Epithelial cell of prostate (primary cell): ENCODE data around the gene UPB1.
A peak's percentile ranks its signal among the peaks of the same experiment; 100 is the strongest.
"Not testable (repeated sequence)": the region's sequence is repeated elsewhere in the genome, so short reads cannot be mapped to it uniquely, and the experiment has no call there.

Experiments
- DNase-seq: peaks from one replicate; pipeline ENCODE4 v3.0.0-alpha.2; 2011; ENCODE audit warnings: low read depth, low spot score
- H3K27ac ChIP-seq: fragments of 450-650 bp; 2 replicates; pipeline ENCODE4 v1.5.1; 2017; ENCODE audit warnings: mild to moderate bottlenecking

Gene UPB1

GRCh38 chr22:24474649-24475255, 20.4 kb upstream of the UPB1 start:
- no peak for DNase-seq
- H3K27ac ChIP-seq = no peak overlapping the region

GRCh38 chr22:24481641-24482040, 13.5 kb upstream of the UPB1 start:
- no peak for DNase-seq

GRCh38 chr22:24482575-24482974, 12.6 kb upstream of the UPB1 start:
- no peak for DNase-seq
- peak overlapping the region; percentile 77 for H3K27ac ChIP-seq

More at GRCh38 chr22:24481641-24482040, 13.5 kb upstream of the UPB1 start:
- peak overlapping the region; percentile 77 for H3K27ac ChIP-seq

DNA sequence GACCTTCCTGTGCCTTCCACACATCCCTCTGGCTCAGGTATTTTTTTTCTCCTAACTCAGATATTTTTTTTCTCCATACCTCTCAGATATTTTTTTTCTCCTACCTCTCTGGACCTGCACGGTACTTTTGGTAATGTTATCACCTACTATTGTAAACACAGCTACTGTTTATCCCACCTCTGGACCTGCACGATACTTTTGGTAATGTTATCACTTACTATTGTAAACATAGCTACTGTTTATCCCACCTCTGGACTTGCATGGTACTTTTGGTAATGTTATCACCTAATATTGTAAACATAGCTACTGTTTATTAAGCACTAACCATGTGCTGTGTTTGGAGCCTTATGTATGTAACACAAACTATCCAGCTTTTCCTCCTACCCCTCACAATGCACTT, 12.1 kb upstream of the UPB1 start:
- no peak for DNase-seq
- peak overlapping the region; percentile 77 for H3K27ac ChIP-seq

DNA sequence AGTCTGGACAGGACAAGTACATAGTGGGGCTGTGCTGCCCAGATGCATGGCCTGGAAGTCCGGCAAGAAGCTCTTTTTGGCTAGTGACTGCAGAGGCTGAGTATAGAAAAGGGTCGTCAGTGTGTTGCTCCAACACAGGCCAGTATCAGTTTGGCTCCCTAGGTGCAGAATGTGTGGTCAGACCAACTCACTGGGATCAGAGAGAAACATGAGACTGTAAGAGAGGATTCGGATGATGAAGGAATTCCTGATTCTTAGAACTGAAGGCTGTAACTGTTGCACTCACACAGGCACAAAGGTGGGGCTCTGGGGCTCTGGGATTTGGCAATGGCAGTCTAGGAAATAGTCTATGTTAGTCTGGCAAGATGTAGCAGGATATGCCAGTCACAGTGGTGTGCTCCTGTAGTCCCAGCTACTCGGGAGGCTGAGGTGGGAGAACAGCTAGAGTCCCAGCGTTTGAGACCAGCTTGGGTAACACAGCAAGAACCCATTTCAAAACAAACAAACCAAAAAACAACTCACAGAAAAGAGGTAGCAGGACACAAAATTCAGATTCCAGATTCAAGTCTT, 11.1 kb upstream of the UPB1 start:
- no peak for DNase-seq
- H3K27ac ChIP-seq = no peak overlapping the region

GRCh38 chr22:24485170-24485569, 10.0 kb upstream of the UPB1 start:
- H3K27ac ChIP-seq = no peak overlapping the region
- DNase-seq = no peak

DNA sequence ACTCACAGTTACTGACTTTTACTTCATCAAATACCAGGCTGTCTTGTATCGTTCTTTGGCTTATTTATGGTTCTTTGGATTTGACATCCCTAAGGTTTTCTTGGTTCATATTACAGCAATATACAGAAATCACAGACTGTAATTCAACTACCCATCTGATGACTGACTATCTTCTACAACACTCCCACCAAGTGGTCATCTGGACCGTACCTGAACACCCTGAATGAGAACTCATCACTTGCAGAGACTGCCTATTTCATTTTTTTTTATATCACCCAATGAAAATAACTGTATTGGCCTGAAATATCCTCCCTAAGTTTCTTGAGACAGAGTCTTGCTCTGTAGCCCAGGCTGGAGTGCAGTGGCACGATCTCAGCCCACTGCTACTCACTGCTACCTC, 9.5 kb upstream of the UPB1 start:
- H3K27ac ChIP-seq = no peak overlapping the region
- no peak for DNase-seq

GRCh38 chr22:24486501-24486921, 8.6 kb upstream of the UPB1 start:
- DNase-seq = peak; percentile 67
- peak overlapping the region; percentile 26 for H3K27ac ChIP-seq

DNA sequence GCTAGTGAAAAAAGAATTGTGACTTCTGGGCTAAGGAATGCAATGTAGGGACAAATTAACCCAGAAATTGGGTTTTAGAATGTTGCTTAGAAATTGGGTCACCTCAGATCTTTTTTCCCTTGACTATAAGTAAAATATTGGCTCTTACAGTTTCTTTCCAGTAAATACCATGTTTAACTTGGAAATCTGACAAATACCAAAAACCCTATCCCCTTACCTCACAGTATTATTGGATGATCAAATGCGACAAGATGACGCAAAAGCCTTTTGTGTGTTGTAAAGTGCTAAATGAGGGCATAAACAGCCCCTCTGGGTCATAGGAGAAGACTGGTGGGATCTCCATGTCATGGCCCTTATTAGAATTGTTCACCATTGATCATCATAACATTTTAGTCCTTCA, 6.1 kb upstream of the UPB1 start:
- DNase-seq = no peak
- no peak overlapping the region for H3K27ac ChIP-seq

DNA sequence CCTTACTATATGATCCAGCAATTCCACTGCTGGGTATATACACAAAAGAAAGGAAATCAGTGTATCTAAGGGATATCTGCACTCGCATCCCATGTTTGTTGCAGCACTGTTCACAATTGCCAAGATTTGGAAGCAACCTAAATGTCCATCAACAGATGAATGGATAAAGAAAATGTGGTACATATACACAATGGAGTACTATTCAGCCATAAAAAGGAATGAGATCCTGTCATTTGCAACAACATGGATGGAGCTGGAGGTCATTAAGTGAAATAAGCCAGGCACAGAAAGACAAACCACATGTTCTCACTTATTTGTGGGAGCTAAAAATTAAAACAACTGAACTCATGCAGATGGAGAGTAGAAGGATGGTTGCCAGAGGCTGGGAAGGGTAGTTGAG, 5.7 kb upstream of the UPB1 start:
- not testable (repeated sequence) for H3K27ac ChIP-seq, DNase-seq

- no peak for DNase-seq
- no peak overlapping the region for H3K27ac ChIP-seq
These were observed 2.7 kb upstream of the UPB1 start for GRCh38 chr22:24492391-24492790.

DNA sequence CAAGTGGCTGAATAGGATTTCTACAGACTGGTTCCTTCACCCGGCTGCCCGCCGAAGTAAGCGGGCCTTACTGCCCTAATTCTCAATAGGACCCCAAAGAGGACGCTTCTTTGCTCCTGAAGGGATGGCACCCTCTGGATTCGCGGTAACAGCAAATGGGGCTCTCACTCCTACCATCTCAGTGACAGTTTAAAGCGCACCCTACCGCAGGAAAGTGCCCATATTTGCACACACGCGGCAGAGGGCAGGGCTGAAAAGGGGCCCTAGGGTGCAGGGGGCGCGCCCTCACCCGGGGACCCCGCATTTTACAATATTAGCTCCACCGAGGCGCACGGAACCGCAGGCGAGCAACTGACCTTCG, 985 bp upstream of the UPB1 start:
- no peak for DNase-seq
- no peak overlapping the region for H3K27ac ChIP-seq

DNA sequence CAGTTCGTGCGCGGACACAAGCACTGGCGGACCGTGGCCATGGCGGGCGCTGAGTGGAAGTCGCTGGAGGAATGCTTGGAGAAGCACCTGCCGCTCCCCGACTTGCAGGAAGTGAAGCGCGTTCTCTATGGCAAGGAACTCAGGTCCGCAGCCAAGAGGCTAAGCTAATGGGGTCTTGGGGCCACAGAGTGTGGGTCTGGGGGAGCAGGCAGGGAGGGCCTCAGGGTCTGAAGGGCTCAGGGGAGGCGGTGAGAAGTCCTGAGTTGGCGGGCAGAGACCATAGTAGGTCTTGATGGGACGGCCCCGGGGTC, 188 bp downstream of the UPB1 start:
- DNase-seq = no peak
- no peak overlapping the region for H3K27ac ChIP-seq

DNA sequence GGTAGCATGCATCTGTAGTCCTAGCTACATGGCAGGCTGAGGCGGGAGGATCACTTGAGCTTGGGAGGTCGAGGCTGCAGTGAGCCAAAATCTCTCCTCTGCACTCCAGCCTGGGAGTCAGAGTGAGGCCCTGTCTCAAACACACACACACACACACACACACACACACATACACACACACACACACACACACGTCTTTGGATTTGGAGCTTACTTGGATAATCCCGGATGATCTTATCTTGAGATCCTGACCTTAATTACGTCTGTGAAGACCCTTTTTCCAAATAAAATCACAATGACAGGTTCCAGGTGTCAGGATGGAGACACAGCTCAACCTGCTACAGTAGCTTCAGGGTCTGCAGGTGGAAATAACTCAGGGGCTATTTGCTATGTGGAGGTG, 1.1 kb downstream of the UPB1 start:
- H3K27ac ChIP-seq = no peak overlapping the region
- DNase-seq = no peak

DNA sequence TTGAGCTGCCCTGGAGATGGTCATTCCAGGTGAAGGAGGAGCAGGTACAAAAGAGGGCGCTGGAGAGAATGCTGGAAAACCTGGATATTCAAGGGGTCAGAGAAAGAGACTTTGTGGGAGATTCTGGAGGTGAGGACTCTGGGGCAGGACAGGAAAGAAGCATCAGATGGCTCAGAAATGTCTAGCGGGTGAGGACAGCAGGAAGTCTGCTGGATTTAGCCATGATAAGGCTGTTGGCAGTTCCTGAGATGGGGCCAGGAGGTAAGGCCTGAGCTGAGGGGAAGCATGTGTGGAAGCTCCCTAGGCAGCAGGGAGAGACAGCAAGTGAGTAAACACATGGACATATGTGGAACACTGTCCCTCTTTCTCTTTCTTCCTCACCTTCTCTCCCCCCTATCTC, 1.5 kb downstream of the UPB1 start:
- no peak for DNase-seq
- H3K27ac ChIP-seq = no peak overlapping the region

DNA sequence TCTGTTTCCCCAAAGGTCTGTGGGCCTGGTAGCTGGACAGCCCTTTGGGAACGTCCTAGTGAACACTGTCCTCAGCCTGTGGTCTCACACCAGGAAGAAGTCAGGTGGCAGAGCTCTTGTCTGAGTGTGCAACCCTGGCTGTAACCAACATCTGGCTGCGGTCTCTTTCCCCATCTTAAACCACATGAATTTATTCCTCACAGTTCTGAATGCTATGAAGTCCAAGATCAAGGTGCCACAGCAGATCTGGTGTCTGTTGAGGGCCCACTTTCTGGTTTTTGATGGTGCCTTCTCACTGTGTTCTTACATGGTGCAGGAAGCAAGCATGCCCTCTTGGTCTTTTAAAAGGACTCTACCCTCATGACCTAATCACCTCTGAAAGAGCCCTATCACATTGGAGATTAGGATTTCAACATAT, 2.7 kb downstream of the UPB1 start:
- no peak overlapping the region for H3K27ac ChIP-seq
- DNase-seq = no peak

- no peak overlapping the region for H3K27ac ChIP-seq
- DNase-seq = no peak
These were observed 3.7 kb downstream of the UPB1 start for GRCh38 chr22:24498824-24499223.

DNA sequence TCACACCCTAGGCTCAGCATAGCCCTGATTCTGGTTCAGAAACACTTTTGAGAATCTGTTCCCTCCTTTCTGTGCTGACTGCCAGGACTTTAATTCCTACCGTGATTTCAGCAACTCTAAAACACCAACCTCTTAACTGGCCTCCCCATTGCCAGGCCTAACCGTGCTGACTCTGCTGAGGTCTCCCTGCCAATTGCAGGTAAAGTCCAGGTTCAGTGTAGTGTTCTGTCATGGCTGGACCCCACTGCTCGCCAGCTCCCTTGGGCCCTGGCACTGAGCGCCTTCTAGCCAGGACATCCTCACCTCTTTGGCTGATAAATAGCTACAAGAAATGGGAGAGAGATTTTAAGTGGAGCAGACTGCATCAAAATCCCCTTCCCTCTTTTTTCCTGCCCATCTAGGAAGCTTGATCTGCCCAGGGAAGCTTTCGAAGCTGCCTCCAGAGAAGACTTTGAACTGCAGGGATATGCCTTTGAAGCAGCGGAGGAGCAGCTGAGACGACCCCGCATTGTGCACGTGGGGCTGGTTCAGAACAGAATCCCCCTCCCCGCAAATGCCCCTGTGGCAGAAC, 4.7 kb downstream of the UPB1 start:
- DNase-seq = no peak
- H3K27ac ChIP-seq = no peak overlapping the region

DNA sequence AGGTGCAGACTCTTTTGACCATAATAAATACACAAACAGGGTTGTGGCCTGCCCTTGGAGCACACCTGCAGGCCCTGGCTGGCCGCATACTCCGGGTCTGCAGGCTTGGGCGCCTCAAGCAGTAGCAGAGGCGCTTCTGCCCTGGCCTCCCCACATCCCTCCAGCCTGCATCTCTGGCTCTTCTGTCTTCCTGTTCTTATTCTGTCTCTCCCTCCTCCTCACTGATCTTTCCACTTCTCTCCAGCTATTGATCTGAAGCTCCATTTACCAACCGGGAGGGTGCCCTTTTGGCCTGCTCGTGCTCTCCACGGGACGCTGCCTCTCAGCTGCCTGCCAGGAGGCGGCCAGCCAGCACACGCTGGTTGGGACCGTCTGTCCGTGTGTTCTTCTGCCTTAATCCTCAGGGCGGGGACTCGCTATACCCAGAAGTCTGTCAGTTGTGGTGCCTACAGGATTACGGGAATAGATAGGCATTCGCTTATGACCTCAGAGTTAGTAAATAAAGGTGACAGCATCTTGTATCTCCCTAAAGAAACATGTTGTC, 5.2 kb downstream of the UPB1 start:
- no peak for DNase-seq
- no peak overlapping the region for H3K27ac ChIP-seq

- DNase-seq = no peak
- H3K27ac ChIP-seq = no peak overlapping the region
These were observed 6.3 kb downstream of the UPB1 start for GRCh38 chr22:24501301-24502005.

GRCh38 chr22:24502034-24502433, 6.9 kb downstream of the UPB1 start:
- no peak for DNase-seq
- H3K27ac ChIP-seq = no peak overlapping the region
